GM21381 (cell line): ENCODE measurements around the gene ZNF687.
"Not testable (repeated sequence)": the region's sequence is repeated elsewhere in the genome, so short reads cannot be mapped to it uniquely, and the experiment has no call there.

Source experiments
- ATAC-seq: cut with Tn5 transposase; IDR thresholded peaks from one replicate; pipeline ENCODE4 v1.9.1; 2021; ENCODE audit warnings: mild to moderate bottlenecking, moderate library complexity; ENCODE audit not compliant: unreplicated experiment

ZNF687 gene

DNA sequence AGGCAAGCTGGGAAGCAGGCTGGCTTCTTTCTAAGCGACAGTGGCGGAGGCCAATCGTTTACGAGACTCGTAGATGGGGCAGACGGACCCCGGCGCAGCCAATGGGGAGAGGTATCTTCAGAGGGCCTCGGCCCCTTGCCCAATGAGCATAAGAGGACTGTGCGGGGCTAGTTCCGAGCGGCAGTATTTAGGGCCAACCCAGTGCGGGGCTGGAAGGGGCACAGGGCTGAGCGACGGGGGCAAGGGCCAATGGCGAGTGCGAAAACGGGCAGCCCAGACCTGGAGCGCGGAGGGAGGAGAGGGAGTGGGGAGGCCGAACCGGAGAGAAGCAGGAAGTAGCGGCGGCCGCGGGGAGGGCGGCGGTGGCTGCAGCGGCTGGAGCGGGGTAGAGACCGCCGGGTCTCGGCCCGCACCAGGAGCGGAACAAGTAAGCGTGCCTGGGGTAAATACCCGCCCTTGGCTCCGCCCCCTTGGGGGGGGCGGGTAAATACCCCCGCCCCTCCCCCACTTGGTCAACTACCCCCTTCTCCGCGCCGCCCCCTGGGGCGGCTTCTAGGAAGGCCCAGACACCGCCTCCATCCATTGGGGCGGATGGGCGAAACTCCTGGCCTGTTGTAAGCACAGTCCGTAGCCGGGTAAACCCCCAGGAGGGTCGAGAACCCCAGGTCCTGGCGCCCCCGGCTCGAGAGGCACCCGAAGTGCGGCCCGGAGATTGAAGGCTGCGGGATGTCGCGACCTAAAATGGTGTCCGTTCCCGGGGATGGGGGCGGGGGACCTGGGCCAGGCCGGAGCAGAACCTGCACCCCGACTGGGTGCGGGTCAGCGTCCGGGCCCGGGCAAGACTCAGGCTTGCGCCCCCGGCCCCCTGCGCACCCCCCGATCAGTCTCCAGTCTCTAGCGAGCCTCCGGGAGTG, at the start of gene ZNF687:
TSS of gene ZNF687 (plus strand) at position 331 of the 914 bp plus-strand sequence. CDS start 3,993 bp downstream, outside the sequence.
- ATAC-seq, result peak; percentile 78

GRCh38 chr1:151235235-151235634, 46.9 kb upstream of the ZNF687 start:
- ATAC-seq, result no peak

- no peak for ATAC-seq
Measured at GRCh38 chr1:151237678-151238466, 44.2 kb upstream of the ZNF687 start.

- ATAC-seq, result no peak
Measured at GRCh38 chr1:151238467-151238739, 43.7 kb upstream of the ZNF687 start.

- no peak for ATAC-seq
Measured at GRCh38 chr1:151242442-151242841, 39.7 kb upstream of the ZNF687 start.

GRCh38 chr1:151243683-151244216, 38.3 kb upstream of the ZNF687 start:
- ATAC-seq, result no peak

DNA sequence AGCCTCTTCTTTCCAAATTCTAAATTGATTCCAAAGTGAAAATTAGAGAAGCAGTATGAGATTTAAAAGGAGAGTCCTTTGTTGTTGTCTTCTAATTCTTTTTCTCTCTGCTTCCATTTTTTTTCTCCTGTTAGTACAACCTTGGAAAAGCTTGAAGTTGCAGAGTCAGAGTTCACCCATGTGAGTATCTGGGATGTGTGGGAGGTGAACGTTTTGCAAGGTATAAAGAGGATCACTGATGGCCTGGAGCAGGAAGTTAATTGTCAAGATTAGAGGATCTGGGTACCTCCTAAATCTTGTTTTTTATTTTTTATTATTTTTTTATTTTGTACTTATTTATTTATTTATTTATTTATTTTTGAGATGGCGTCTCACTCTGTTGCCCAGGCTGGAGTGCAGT, 35.3 kb upstream of the ZNF687 start:
- no peak for ATAC-seq

DNA sequence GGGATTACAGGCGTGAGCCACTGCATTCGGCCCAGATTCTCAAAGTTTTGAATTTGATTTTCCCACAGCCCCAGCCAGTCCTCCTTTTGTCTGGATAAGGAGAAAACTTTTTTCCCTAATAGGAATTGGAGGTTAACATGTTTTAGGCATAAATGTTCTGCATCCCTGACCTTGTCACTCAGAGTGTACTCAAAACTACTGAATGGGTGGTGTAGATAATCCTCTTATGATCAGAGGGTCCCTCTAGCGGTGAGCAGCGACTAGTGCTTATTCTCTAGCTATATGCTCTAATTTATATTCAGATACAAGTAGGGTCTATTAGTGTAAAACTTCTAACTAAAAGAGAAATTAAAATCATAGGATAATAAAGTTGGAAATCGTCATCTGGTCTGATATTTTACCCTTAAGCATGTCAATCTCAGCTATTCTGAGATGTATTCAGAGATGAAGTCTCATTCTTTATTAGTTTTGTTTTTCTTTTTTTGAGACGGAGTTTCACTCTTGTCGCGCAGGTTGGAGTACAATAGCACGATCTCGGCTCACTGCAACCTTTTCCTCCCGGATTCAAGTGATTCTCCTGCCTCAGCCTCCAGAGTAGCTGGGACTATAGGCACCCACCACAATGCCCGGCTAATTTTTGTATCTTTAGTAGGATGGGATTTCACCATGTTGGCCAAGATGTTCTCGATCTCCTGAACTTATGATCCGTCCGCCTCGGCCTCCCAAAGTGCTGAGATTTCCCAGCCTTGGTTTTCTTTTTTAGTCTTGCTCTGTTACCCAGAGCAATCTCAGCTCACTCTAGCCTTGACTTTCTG, 30.2 kb upstream of the ZNF687 start:
- no peak for ATAC-seq

- peak; percentile 91 for ATAC-seq
Measured at GRCh38 chr1:151254217-151255213, 27.6 kb upstream of the ZNF687 start, which contains the start of gene PSMD4. Gene PSMD4, plus strand, starts transcription at chr1:151254734. Its CDS starts 49 bp downstream, at chr1:151254783.

DNA sequence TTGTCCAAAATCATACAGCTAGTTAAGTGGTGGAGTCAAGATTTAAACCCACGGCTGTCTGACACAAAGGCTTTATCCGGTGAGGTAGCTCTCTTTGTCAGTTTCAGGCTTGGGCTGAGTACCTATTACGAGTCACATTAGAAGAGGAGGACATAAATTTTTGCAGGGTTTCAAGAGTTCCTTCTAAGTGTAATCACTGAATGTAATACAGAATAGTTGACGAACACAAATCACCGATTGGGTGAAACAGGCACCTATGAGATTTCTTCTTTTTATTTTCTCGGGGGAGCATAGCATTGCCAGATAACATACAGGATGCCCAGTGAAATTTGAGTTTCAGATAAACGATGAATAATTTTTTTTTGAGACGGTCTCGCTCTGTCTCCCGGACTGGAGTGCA, 26.7 kb upstream of the ZNF687 start:
- no peak for ATAC-seq

DNA sequence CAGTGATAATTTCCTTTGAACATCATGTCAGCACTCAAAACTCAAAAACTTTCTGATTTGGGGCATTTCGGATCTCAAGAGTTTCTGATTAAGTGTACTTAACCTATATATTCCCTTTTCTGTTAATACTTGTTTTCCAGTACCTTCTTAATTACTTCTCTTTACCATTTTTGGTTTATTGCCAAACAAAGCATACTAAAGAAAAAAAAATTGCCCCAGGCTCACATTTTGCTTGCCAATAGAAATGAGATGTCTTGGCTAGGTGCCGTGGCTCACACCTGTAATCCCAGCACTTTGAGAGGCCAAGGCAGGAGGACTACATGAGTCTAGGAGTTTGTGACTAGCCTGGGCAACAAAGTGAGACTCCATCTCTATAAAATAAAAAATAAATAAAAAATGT, 22.7 kb upstream of the ZNF687 start:
- no peak for ATAC-seq

DNA sequence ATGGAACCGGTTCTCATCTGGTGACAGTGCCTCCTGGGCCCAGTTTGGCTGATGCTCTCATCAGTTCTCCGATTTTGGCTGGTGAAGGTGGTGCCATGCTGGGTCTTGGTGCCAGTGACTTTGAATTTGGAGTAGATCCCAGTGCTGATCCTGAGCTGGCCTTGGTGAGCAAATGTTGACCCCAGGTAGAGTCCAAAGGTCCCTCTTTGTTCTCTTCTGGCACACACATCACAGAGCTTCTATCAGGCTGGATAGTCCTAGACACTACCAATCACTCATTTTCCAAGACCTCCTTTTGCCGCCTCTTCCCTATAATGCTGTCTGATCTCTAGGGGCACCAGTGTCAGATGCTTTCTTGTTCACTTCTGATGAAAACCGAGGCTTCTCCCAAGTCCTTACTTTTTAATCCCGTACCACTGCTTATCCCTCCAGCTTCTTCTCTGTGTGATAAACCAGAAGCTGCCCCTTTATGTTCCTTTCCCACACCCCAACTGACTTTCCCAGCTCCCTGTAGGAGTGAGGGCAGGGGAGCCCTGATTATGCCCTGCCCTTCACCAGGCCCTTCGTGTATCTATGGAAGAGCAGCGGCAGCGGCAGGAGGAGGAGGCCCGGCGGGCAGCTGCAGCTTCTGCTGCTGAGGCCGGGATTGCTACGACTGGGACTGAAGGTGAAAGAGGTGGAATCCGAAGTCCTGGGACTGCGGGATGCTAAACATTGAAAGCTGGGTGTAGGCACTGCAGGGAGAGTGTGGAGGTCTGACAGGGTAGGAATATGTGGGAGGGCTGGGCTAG, 16.5 kb upstream of the ZNF687 start:
- ATAC-seq, result no peak

DNA sequence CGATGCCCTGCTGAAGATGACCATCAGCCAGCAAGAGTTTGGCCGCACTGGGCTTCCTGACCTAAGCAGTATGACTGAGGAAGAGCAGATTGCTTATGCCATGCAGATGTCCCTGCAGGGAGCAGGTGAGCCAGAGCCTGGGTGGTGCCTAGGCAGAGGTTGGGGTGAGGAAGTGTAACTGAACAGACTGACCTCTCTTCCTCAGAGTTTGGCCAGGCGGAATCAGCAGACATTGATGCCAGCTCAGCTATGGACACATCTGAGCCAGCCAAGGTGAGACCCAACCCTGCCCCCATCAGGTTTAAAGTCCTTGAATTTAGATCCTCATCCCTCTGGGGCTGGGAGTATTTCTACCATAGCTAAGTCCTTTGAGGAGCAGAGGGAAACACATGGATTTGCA, 15.8 kb upstream of the ZNF687 start:
- no peak for ATAC-seq

GRCh38 chr1:151266821-151267220, 15.3 kb upstream of the ZNF687 start:
- ATAC-seq, result no peak

GRCh38 chr1:151267760-151268159, 14.3 kb upstream of the ZNF687 start:
- ATAC-seq, result no peak

- no peak for ATAC-seq
Measured at GRCh38 chr1:151273924-151274466, 8.1 kb upstream of the ZNF687 start.

GRCh38 chr1:151275341-151275740, 6.8 kb upstream of the ZNF687 start:
- not testable (repeated sequence) for ATAC-seq

- ATAC-seq, result no peak
Measured at GRCh38 chr1:151277249-151277648, 4.8 kb upstream of the ZNF687 start.
